HG03457 (cell line): ENCODE results near the gene TRIM69.
"Not testable (repeated sequence)": the region's sequence is repeated elsewhere in the genome, so short reads cannot be mapped to it uniquely, and the experiment has no call there.

Experiments used
- ATAC-seq: cut with Tn5 transposase; IDR thresholded peaks from one replicate; pipeline ENCODE4 v1.9.1; 2021; ENCODE audit warnings: moderate number of reproducible peaks; ENCODE audit not compliant: unreplicated experiment

TRIM69 gene

DNA sequence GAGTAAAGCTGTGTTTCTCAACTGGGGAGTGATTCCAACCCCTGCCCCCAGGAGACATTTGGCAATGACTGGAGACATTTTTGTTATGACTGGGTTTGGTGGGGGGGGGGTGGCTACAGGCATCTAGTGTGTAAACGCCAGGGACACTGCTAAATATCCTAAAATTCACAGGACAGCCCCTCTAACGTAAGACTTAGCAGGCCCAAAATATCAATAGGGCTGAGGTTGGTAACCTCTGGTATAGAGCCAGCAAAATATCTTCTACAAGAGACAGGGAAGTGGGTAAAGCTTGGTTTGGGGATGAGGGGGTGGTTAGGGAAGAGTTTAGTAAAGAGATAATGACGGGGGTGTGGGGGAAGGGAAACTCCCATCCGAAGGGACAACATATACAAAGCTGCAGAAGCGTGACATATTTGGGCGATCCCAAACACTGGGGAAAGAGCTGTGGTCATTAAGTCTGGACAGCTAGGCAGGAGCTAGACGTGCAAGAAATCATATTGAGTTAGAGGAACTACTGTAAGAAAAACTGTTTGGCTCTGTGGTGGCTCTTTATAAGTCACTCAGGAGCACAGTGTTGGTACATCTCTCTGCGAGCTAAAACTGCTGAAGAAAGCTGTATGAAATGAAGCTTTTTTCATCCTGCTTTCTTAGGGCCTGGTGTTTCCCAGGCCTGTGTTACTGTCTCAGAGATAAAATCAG, 697 bp upstream of the TRIM69 start:
- no peak for ATAC-seq

DNA sequence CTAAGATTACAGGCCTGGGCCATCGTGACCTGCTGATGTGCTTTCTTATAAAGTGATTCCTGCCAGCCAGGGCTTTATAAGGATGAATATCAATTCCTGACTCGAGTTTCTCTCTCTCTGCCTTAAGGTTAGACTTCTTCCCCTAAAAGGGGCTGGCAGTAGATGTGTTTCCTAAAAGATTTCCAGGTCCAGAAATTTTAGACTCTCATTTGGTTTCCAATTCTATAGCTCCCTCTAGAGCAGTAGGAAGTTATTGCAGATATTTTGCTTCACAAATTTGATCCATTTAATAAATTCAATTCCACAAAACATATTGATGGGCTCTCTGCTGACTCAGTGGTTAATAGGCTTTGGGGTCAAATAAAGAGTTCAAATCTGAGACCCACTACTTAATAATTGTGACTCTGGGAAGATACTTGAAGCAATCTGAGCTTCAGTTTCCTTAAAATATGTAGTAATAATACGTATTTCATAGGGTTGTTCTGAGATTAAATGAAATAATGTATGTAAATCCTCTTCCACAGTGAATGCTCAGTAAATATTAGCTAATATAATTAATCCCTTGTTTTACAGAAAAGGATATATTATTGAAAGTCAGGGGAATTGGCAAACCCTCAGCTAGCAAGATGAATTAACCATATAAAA, 2.1 kb downstream of the TRIM69 start:
- no peak for ATAC-seq

DNA sequence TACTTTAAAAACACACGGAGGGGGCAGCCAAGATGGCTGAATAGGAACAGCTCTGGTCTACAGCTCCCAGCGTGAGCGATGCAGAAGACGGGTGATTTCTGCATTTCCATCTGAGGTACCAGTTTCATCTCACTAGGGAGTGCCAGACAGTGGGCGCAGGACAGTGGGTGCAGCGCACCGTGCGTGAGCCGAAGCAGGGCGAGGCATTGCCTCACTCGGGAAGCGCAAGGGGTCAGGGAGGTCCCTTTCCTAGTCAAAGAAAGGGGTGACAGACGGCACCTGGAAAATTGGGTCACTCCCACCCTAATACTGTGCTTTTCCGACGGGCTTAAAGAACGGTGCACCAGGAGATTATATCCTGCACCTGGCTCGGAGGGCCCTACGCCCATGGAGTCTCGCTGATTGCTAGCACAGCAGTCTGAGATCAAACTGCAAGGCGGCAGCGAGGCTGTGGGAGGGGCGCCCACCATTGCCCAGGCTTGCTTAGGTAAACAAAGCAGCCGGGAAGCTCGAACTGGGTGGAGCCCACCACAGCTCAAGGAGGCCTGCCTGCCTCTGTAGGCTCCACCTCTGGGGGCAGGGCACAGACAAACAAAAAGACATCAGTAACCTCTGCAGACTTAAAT, 3.0 kb downstream of the TRIM69 start:
- not testable (repeated sequence) for ATAC-seq

DNA sequence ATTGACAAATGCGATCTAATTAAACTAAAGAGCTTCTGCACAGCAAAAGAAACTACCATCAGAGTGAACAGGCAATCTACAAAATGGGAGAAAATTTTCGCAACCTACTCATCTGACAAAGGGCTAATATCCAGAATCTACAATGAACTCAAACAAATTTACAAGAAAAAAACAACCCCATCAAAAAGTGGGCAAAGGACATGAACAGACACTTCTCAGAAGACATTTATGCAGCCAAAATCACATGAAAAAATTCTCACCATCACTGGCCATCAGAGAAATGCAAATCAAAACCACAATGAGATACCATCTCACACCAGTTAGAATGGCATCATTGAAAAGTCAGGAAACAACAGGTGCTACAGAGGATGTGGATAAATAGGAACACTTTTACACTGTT, 7.1 kb downstream of the TRIM69 start:
- ATAC-seq = not testable (repeated sequence)

DNA sequence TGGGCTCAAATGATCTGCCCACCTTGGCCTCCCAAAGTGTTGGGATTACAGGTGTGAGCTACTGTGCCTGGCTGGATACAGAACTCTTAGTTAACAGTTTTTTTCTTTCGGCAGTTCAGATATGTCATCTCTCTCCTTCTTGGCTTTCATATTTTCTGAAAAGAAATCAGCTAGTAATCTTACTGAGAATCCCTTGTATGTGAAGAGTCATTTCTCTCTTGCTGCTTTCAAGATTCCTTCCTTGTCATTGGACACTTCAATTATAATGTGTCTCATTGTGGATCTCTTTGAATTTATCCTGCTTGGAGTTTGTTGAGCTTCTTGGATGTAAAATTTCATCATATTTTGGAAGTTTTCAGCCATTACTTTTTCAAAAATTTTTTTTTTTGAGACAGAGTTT, 17.0 kb downstream of the TRIM69 start:
- ATAC-seq = no peak

DNA sequence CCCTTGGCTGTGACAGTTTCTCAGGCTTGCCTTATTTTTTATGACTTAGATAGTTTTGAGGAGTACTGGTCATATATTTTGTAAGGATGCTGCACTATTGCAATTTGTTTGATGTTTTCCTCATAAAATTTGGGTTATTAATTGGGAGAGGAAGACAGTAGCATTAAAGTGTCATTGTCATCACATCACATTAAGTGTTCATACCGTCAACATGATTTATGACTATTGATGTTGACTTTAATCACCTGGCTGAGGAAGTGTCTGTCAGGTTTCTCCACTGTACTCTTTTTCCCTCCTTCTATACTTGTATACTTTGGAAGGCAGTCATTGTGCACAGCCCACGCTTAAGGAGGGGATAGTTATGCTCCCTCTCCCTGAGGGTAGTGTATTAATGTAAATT, 26.9 kb downstream of the TRIM69 start:
- no peak for ATAC-seq

DNA sequence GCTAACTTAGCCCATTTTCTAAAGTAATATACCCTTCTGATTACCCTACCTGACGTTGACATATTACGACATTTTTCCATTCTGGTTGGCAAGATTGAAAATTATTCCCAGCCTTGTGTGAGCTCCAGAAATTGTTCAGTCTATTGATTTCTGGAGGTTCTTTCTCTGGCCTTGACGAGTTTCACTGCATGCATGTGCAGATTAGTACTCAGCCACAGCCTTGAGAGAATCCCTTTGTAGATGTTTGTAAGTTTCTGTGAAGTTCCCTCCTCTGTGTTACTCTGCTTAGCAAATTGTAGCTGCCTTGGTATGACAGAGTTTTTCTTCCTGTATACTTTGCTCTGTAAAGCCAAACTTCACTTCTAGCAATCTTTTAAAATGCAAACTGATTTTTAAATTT, 27.5 kb downstream of the TRIM69 start:
- ATAC-seq = no peak

DNA sequence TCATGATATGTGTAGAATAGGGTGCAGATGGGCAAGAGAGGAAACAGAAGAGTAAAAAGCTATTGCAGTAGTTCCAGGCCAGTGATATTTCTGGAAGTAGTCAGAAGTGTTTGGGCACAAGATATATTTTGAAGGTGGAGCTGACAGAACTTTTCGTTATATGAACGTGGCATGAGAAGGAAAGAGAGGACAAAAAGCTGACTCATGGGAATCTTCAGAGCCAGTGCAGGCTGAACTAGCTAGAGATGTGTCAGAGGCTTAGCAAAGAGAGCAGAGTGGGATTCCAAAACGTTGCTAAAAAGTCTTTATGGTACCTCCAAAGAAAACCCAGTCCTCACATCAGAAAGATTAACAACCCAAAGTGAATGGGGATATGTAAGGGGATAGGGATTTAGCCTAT, 28.7 kb downstream of the TRIM69 start:
- no peak for ATAC-seq

DNA sequence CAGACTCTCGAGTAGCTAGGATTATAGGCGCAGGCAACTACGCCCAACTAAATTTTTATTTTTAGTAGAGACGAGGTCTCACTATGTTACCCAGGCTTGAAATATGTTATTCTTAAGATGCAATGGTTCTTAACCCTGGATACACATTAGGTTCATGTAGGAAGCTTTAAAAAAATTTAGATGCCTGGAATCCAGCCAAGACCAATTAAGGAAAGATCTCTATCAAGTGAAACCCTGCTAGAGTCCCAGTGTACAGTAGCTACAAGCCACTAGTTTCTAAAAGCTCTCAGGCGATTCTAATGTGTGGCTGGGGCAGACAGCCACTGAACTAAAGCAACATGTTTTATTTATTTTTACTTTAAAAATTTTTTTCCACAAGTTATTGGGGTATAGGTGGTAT, 33.2 kb downstream of the TRIM69 start:
- ATAC-seq = no peak

DNA sequence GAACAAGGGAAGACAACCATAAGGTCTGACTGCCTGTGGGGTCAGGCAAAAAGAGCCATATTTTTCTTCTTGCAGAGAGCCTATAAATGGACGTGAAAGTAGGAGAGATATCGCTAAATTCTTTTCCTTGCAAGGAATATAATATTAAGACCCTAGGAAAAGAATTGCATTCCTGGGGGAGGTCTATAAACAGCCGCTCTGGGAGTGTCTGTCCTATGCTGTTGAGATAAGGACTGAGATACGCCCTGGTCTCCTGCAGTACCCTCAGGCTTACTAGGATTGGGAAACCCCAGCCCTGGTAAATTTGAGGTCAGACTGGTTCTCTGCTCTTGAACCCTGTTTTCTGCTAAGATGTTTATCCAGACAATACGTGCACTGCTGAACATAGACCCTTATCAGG, 34.4 kb downstream of the TRIM69 start:
- ATAC-seq = not testable (repeated sequence)

DNA sequence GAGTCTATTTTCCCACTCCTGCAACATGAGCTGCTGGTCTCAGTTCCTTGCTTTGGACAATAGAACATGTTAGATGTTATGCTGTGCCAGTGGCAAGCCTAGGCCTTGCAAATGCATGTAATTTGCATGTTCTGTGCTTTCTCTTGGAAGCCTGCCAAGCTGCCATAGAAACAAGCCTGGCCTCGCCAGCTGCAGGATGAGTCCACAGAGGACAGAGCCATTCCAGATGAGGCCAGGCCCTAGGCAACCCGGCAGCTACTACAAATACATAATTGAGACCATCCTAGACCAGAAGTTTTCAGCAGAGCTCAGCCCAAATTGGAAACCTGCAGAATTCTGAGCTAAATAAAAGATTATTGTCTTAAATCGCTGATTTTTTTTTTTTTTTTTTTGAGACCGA, 39.6 kb downstream of the TRIM69 start:
- ATAC-seq = no peak

DNA sequence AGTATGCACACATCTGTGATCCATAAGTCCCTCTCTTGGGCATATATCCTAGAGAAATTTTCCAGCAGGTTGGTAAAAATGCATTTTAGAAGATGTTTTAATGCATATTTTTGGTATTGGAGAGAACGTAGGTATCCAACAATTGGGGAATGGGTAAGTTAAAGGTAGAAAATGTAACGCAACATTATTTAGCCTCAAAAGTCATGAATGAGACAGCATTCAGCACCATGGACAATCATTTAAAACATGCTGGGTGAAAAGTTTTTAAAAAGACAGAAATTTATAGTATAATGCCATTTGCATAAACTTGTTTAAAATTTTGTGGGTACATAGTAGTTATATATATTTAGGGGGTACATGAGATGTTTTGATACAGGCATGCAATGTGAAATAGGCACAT, 43.4 kb downstream of the TRIM69 start:
- ATAC-seq = no peak

DNA sequence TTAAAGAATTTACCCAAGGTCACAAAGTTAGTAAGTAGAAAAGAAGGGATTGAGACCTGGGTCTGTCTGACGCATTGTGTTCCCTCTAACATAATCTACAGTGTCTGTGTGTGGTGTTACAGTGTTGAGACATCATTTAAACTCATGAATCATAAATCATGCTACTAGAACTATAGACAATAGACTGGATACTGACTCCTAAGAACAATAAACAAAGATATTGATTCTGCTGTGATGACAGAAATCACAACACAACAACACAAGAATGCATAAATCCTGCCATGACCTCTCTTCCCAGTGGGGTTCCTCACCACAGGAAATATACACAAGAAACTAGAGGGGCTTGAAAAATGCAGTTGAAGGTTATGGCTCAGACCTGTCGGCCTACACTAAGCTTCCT, 44.3 kb downstream of the TRIM69 start:
- ATAC-seq = no peak

DNA sequence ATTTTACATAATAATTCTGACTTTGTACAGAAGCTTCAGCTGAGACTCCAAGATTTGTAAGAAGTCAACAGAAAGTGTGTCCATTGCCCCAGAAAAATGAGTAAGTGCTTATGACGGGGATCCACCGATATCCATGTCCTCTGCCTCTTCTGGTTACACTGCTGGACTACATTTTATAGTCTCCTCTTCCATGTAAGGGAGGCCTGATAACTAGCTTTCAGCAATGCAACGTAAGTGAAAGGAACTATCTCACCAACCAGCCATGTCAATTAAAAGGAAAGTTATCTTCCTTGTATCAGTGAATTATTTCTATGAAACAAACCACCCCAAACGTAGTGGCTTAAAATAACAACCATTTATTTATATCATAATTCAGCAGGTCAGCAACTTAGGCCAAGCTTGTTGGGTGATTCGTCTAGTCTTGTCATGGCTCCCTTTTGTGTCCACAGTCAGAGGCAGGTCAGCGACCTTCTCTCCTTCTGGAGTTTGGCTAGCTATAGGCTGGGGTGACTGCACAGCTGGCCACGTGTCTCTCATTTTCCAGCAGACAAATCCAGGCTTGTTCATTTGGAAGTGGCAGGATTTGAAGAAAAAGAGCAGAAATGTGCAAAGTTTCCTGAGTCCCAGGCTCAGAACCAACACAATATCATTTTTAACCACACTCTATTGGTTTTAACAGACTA, 44.9 kb downstream of the TRIM69 start:
- ATAC-seq = no peak

DNA sequence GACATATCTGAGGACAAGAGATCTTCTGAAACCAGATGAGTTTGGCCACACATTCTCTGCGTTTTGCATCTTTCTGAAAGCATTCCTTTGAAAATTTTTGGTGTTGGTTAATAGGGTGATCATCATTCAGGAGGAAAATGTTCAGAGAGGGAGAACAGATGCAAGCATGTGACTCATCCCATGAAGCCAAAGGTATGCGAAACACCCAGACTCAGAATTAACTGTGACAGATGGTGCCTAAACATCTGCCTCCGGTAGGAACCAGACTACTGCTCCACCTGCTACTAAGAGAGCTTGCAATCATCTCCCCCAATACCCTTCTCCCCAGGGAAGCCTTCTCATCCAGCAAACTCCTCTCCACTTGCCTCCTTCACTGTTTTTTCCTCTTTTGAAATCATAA, 46.2 kb downstream of the TRIM69 start:
- no peak for ATAC-seq

DNA sequence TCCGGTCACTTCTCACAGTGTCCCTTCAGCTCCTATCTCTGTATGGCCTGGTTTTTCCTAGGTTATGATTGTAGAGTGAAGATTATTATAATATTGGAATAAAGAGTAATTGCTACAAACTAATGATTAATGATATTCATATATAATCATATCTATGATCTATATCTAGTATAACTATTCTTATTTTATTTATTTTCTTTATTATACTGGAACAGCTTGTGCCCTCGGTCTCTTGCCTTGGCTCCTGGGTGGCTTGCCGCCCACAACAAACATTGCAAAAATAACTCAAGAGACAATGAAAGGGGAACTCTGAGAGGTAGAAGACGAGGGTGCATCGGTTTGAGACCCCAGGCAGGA, 48.6 kb downstream of the TRIM69 start:
- not testable (repeated sequence) for ATAC-seq

DNA sequence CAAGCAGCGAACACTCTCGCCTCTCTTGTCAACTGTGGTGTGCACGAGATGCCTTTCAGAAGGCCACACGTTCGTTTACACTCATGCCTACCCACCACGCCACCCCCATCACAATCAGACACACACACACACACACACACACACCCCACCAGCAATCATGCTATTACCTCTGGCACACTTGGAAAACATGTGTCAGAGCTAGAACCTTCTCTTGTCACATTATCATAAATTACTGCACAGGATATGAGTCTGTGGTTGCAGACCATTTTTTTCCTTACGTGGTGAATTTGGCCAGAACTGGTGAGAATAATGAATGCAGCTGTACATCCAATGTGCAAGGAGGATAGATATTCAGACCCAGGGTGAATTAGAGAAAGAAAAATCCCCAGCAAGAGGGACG, 52.4 kb downstream of the TRIM69 start:
- no peak for ATAC-seq

DNA sequence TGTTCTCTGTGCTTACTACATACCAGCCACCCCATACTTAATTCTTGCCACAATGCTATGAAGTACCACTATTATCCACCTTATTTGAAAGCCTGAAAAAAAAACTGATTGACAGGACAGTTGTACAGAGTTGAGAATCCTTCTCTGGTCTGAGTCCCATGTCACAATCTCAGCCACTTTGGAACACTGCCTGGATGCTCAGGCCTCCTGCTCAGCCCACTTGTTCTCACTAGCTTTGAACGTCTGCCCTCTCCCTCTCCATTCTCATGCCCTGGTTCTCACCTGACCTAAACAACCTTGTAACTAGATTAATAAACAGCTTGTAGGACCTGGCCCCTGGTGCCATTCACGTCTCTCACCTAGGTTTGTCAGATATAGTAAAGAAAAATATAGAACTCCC, 53.9 kb downstream of the TRIM69 start:
- ATAC-seq = no peak

DNA sequence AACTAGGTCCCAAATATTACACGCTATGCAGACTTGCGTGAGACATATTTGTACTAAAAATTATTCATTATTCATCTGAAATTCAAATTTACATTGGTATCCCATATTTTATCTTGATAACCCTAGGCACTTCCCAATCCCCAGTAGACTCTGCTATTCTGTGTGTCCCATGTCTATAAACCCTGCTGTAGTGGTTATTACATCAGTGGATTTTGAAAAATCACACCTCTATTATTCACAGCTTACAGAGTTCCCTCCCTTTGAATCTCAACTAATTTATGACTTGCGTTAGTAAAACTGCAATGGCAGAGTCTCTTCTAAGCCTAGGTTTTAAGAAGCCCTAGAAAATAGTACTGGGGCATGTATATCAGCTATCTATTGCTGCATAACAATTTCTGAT, 54.3 kb downstream of the TRIM69 start:
- no peak for ATAC-seq

DNA sequence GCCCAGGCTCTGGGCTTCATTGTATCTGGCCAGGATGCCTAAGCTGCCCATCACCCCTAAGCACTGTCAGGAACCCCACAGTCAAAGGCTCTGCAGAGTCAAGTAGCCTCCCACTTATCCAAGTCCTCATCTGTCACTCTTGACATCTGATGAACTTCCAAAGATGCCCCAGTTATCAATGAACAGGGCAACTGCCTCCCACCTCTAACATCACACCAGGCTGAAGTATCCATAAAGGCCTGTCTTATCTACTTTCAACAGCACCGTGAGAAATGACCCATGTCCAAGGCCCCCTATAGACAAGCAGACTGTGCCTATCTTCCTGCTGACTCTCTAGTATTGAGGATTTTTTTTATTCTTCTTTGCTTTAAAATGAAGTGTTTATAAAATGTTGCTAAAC, 56.4 kb downstream of the TRIM69 start:
- no peak for ATAC-seq

DNA sequence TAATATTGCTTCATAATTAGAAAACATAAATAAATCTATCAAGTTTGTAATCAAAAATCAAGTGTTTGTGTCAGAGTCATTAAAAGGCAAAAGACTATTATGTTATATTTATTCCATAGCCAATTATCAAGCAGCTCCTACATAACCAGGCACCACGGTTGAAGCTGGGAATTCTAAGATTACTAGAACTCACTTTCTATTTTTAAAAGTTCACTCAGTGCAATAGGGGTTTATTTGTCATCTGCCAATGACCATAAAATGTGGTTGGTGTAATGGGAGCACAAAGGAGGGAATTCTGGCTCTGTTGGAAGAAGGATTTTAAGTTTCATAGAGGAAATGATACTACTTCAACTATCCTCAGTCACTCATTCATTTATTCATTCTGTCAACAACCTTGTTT, 57.7 kb downstream of the TRIM69 start:
- ATAC-seq = no peak

DNA sequence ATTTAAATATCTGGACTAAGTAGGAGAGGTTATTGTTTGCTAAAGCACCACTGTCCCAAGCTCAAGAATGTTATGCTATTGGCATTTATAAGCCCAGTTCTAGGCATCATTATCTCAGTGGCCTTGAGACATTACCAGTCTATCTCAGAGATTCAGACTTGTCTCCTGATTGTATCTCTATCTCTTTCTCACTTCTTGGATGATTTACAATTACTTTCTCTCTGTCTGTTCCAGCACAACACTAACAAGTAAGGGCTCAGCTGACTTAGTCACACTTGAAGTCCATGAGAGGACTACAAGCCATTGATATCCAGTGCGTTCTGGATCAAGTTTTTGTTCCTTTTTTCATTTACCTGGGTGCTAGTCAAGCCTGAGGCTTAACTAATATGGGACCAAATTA, 60.2 kb downstream of the TRIM69 start:
- ATAC-seq = no peak
